GM21528 (cell line): ENCODE results near the gene IRF2BP2.
"Not testable (repeated sequence)": the region's sequence is repeated elsewhere in the genome, so short reads cannot be mapped to it uniquely, and the experiment has no call there.

Source experiments
- ATAC-seq: cut with Tn5 transposase; IDR thresholded peaks from one replicate; pipeline ENCODE4 v1.9.1; 2021; ENCODE audit warnings: mild to moderate bottlenecking, moderate library complexity; ENCODE audit not compliant: unreplicated experiment, low FRiP score

Gene IRF2BP2

DNA sequence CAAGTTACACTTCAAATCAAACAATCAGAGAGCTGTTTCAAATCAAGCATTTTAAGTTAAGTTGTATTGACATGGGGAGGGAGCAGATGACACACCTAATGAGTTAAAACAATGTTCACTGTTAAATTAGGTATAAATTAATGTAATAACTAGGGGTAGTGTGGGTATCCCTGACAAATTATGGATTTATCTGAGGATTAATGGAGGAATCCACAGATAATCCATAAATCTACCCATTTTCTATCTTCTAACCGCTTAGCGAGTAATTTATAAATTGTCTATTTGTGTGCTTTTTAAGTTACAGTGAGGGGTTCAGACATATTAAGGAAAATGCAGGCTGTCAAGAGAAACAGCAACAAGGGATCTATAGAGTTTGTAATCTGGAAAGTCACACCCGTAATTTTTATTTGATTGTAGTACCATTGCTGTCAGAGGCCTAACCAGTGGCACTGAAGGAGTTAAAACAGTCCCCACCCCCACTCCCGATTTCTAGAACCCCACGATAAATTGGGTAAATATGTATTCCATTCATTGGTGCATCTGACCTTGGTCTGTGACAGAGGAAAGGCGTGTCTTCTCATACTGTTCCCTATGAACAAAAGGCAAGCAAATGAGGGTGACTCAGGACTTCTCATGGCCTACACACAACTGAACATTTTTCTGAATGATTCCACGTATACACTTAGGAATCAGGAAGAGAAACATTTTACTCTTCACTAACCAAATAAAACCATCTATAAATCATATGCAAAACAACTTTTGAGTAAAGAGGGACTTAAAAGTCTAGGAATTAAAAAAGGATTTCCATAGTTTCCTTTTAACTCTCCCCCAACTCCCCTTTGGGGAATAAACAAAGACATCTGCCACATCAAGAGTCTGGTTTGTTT lies 7.4 kb downstream of the IRF2BP2 start:
- no peak for ATAC-seq

DNA sequence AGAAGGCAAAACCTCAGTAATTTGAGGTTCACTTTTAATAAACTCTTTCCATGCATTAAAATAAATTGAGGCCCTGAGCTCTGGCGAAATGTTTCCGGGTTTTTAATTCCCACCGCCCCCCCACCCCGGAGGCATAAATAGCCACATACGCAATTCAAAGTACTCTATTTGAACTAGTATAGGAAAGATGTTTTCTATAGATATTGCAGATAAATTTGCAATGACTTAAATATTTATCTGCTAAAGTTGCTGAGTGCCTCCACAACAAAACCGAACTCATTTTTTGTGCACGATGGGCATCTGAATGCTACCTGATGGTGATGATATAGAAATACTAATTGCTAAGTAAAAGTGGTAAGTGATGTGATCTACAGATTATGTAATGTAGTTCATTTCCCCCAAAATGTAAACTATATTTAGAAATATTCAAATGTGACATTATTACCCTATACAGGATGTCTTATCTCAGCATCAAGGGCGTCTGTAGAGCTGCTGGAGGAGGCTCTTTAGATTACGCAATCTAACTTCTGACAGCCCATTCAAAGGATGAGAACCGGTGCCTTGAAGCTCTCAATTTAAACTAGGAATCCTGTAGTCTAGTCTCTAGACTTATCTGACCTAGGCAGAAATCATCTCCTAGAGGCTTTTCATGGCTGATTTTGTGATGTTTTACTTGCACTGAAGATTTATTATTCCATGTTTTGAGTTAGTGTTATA lies 8.5 kb downstream of the IRF2BP2 start:
- ATAC-seq = no peak

DNA sequence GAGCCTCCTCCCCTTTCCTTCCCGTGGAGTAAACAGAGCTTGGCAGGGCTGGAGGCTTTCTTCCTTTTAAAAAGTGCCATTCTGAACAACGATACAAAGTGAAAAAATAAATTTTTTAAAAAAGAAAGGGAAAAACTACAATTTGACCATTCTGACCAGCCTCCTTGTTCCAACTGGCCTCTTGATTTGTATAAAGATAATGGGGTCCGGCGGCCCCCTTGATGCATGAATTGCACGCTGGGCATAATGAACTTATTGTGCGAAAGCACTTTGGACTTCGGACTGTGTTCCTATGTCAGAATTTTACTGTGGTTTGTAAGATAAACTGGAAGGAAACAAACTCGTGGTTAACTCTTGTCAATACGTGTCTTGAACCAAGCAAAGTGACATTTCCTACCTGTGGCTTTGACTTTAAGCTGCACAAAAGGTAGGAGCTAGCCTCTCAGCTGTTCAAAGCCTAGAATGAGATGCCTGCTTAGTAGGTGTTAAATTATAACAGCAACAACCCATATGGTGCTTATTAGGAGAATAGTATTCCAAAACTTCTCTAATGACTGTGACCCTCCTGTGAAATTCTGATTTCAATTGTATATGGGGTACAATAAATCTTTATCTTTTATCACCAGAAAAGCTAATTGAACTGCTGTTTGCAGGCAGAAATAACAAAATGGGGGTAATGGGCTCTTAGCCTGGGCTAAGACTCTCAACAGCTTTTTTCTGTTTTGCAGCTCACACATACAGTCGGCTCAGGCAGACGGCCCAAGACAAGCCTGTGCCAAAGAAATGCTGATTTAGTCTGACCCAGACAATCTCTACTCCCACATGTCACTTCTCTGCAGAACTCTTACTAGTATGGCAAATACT lies 9.3 kb downstream of the IRF2BP2 start:
- ATAC-seq = peak; percentile 15

DNA sequence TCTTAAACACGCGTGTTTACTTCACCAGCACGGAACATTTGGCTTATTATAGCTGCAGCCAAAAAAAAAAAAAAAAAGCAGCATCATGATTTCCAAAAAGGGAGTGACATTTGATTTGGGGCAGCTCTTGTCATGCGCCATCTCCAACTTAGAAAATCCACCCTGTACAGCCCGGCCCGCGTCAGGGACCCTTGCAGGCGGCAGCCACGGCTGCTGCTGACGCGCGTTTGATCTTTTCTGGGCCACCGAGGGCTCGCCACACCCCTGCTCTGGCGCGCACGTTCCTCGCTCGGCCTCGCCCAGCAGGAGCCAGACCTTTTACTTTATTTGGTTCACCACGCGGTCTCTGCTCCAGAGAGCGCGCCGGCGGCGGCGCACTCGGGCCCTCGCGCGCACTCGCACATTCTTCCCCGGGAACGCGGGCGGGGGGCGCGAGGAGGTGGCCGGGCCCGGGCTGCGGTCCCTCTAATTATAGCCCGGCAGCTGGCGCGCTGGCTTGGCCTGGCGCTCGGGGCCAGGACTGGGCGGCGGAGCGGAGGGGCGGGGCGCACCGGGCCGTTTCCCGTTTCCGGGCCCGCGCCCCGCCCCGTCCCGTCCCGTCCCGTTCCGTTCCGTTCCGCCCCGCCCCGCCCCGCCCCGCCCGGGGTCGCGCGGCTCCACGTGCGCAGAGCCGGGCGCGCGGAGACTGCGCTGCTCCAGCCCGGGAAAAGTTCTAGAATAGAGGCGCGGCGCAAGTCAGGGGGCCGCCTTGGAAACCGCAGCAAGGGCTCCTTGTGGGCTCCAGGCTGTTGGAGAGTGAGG lies 10.2 kb downstream of the IRF2BP2 start:
- ATAC-seq = peak; percentile 63

DNA sequence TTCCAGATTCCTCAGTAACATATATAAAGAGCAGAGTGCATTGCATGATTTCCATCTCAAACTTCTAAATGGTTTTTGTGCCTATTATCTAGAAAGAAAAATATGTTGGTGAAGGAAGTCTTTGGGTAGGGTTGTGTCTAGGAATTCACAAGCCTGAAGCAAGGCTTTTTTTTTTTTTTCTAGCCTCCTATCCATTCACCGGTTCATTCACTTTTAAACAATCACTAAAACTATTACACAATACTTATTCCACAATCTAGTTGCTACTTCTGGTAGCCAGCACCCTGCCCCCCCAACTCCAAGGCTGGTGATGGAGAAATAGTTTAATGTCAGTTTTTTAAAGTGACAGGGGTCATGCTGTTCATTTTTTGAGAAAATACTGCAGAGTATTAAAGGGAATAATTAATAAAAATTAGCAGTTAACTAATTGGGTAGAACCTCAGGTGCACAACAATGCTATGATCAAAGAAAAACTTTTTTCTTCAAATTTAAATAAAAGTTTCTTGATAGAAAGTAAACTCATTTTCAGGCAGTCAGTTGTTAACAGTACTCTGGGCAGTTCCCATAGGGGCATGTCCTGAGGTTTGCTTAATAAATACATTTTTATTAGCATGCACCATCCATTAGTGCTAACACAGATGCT lies 10.9 kb downstream of the IRF2BP2 start:
- ATAC-seq = no peak

DNA sequence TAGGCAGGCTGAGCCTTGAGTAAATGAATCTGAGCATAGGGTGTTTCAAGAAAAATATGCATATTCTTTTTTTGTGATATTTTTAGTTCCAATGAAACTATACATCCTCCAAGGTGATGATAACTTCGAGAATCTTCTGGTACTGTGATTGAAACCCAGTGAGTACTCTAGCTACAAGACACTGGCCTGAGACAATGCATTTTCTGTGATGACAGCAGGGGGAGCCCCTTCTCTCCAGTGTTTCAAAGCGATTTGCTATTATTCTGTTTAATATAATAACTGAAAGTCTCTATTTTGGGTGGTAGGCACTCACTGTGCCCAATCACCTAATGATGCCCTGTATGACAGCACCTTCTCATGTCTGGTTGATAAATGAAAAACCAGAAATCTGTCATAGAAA lies 12.1 kb downstream of the IRF2BP2 start:
- no peak for ATAC-seq

DNA sequence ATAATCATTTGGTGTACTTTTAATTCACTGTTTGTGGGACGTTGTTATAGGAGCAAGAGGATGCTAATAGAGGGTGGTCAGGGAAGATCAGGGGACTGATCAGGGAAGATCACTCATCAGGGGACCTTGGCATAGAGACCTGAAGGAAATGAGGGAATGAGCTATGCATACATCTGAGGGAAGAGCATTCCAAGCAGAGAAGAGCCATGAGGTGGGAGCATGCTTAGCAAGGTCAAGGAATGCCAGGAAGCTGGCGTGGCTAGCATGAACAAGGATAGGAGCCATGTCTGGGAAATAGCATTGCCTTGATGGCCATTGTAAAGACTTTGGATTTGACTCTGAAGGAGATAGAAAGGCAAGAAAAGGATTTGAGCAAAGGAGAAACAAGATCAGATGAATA lies 14.1 kb downstream of the IRF2BP2 start:
- ATAC-seq = no peak

DNA sequence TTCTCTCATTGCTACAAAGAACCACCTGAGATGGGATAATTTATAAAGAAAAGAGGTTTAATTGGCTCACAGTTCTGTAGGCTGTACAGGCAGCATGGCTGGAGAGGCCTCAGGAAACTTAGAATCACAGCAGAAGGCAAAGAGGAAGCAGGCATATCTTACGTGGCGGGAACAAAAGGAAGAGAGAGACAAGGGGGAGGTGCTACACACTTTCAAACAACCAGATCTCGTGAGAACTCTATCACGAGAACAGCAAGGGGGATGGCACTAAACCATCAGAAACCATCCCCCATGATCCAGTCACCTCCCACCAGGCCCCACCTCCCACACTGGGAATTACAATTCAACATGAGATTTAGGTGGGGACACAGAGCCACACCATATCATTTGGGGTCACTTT lies 15.4 kb downstream of the IRF2BP2 start:
- not testable (repeated sequence) for ATAC-seq

DNA sequence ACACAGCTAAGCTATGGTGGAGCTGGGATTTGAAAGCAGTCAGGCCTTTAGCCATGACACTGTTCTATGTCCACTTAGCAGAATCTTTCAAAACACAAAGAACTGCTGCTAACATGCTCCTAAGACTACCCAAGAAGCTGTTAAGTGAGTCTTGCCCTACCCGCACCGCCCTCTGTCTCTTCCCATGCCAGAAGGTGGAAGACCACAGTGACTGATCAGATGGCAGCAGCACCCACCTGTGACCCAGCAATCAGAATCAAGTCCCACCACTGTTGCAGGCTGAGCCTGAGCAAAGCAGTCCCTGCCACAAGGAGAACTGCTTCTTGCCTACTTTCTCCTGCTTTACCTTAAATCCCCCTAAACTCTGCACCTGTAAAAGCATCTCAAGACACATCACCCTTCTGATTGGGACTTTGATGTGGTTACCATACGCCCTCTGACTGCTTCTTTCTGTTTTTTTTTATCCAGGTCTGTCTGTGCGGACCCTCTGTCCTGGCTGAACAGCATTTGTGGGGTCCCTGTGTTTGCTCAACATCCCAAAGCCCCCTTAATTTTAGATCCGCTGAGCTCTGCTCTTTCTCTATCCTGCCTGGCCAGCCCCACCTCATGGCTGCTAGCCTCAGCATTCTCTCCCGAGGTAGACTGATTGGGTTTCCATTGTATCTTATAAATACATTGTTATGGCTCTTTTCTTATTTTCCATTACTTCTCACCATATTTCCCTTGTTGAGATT lies 16.0 kb downstream of the IRF2BP2 start:
- no peak for ATAC-seq

DNA sequence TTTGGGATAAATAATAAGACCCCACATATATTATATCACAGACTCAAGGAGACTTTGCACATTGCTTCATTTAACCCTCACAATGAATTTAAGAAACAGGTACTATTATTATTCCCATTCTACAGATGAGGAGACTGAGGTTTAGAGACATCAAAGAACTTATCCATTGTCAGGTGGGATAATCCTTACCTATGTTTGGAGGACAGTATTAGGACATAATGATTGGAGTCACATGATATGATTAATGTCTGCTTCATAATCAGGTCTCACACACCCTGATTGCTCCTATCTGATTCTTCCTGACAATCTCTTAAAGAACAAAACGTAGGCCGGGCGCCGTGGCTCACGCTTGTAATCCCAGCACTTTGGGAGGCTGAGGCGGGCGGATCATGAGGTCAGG lies 16.9 kb downstream of the IRF2BP2 start:
- ATAC-seq = no peak

DNA sequence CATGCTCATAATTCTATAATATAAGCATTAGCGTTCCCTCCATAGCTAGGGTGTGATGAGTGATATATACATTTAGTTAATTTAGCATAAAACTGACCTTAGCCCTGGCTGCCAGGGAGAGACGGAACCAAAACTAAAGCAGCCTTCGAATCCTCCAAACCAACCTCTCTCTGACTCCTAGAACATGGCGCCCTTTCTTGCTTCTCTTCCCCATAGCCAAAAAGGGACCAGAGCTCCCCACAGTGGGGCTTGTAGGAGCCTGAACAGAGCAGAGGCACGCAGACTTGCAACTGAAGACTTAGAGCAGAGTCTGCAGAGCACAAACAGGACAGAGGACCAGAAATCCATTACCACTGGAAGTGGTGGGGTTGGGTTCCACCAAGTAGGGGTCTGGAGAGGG lies 17.7 kb downstream of the IRF2BP2 start:
- ATAC-seq = no peak

DNA sequence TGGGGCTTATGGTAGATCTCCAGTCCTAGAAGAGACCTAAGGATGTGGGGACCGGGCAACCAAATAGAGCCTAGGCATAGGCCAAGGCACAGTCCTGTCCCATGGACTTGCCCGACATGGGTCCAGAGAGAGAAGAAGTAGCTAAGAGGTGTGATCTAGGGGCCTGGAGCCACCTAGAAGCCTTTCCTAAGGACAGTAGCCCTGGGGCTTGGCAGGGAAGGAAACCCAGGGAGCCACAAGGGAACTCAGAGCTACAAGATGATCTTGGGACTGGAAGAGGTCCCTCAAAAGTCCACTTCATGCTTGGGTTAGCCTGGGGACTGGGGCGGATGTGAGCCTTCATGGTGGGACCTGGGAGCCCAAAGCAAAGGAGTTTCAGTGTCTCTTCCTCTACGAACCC lies 18.8 kb downstream of the IRF2BP2 start:
- ATAC-seq = no peak

DNA sequence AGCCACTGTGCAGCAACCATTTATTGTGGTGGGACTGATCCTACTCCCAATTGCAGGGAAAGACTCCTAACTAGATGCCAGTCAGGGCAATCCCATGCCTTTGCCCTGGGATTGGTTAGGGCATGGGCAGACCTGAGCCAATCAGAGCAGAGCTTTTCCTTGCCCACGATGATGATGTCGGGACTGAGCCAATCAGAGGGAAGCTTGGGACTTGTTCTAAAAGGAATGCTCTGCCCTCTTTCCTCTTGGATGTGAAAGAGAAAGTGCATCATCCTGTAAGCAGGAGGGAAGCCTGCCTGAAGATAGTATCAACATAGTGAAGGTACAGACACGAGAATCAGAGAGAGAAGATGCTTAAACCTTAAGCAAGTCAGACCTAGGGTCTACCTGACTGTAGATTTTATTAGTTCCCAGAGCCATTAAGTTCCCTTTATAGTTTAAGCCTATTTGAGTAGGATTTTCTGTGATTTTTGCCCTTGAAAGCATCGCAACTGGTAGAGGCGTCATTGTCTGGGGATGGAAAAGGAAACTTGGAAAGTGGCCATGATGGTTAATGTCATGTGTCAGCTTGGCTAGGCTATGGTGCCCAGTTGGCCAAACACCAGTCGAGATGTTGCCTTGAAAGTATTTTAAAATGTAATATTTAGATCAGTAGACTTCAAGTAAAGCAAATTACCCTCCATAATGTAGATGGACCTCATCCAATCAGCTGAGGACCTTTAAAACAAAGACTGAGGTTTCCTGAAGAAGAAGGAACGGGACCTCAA lies 19.9 kb downstream of the IRF2BP2 start:
- ATAC-seq = no peak

DNA sequence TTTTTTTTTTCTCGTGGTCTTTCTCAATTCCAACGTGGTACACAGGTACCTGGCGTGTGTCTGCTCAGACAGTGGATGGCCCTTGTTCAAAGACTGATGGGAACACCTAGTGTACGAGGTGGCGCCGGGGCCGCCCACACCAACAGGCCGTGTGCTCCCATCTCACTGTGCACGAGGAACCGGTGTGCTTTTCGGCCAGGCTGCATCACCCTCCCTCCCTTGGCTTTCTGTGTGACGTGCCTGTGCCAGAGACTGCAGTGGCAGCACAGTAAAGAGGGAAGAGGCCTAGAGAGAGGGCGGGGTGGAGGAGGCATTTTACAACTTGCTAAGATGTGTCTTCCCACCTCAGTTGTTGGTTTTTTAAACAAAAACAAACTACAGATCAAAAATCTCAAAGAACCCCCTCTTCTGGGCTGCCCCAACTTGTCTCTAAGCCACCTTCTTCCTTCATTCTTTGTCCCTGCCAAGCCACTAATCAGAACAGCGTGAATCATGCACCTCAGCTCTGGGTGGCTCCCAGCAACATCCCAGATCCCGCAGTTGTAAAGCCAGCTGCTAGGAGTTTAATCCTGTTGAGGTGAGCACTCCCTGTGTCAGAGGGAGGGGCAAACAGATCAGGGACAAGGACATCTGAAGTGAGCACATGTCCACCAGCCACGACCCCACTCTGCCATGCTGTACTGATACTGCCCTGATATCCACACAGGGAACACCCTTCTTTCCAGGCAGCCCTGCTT lies 20.7 kb downstream of the IRF2BP2 start:
- no peak for ATAC-seq

DNA sequence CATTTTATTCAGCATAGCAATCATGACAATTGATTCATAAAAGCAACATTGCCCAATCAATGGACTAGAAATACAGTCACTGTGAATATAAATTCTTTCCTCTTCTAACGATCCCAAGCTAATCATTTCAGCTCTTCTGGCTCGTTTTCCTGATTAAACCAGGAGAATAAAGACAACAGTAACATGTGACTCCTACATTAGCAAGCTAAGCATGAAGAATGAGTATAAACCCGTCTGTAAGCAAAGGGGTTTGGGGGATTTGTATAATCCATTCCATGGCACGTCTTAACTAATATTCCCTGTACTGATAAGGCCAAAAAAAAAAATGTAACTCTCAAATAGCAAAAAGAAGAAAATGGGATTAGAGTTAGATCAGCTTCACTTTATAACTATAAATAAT lies 21.6 kb downstream of the IRF2BP2 start:
- ATAC-seq = no peak

DNA sequence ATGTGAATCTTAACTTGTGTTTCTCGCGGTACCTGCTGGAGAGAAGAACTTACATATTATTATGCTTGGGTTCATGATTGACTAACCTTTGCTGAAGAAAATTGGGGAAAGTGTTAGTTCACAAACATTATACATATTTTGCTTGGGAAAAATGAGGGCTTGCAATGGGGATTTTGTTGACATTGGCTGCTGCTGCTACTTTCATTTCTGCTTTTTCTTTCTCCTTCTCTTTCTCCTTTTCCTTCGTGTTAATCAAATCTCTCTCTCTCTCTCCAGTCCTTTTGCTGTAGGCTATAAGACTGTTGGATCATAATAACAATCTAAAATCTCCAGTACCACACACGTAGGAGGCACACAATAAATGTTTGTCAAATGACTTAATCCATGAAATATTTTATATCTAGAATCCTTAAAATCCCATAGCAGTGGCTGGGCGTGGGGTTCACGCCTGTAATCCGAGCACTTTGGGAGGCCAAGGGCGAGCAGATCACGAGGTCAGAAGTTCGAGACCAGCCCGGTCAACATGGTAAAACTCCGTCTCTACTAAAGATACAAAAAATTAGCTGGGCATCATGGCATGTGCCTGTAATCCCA lies 23.0 kb downstream of the IRF2BP2 start:
- no peak for ATAC-seq

DNA sequence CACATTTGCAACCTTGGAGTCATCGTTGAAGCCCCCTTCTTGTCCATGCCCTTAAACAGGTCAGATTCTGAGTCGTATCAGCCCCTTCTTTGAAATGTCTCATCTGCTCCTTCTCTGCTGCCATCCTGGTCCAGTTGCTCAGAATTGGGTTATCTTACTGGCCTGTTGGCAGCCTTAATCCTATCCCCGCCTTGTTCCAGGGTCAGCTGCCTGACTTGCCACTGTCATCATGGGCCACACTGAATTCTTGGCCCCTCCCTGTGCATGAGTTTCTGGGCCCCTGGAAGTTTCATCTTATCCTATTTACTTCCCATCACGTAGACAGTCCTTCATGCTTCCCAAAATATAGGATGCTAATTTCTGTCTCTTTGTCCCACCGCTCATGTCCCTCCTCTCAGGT lies 23.7 kb downstream of the IRF2BP2 start:
- ATAC-seq = no peak
